ENCODE results near the gene NCAN. TPM values are rescaled to one million over a fixed set of nuclear protein-coding genes. Genes with fewer than 3 reads are reported as not detected.

The NCAN gene
- total RNA-seq, 1 donor from 2014 or later, result not detected

GRCh38 chr19:19193926-19194325, 17.8 kb upstream of the NCAN start:
- H3K27me3 Mint-ChIP-seq, result no peaks in the 10 kb centered on the region
- H3K36me3 Mint-ChIP-seq (ENCODE audit: low read depth), result peaks cover 48% of the 10 kb centered on the region
- ChIA-PET POLR2A (interaction anchor here (0.7 to 4.6 kb wide), 3 partner anchors 9 to 508 kb away, joined by 3 to 69 read pairs (median 5); partner anchors contain the start of genes NR2C2AP and SLC25A42), CTCF (no interaction called here)
- peak overlapping the region; percentile 99 for H3K27ac Mint-ChIP-seq
- ATAC-seq (ENCODE audit: low read depth), result no peak
- no peak for TF ChIP-seq CTCF (IDR thresholded peaks at IDR 0.05)
- no peaks in the 10 kb centered on the region for H3K9me3 Mint-ChIP-seq
- no peak for DNase-seq
- intact Hi-C loops (cut with micrococcal nuclease), result loop anchor here (2.0 to 5.0 kb wide), 2 partner anchors 211 to 672 kb away; partner anchors contain the start of genes ELL and GATAD2A
- peak overlapping the region; percentile 99 for H3K4me3 Mint-ChIP-seq
- H3K4me1 Mint-ChIP-seq, result peaks cover 49% of the 10 kb centered on the region

GRCh38 chr19:19201697-19202630, 9.8 kb upstream of the NCAN start:
- DNase-seq (no peak), ATAC-seq (ENCODE audit: low read depth) (no peak)
- ChIA-PET CTCF (interaction anchor here (1.0 kb wide), 1 partner anchor 288 kb away, joined by 5 read pairs; no protein-coding TSS in a partner anchor), POLR2A (interaction anchor here (0.6 to 3.6 kb wide), 5 partner anchors 9 to 314 kb away, joined by 4 to 69 read pairs (median 5); partner anchors contain the start of genes BORCS8, NDUFA13, RFXANK and TSSK6)
- Mint-ChIP-seq H3K27ac (peak overlapping the region; percentile 86), H3K4me1 (peaks cover 27% of the 10 kb centered on the region), H3K9me3 (no peaks in the 10 kb centered on the region), H3K4me3 (peak overlapping the region; percentile 94), H3K36me3 (ENCODE audit: low read depth) (peaks cover 41% of the 10 kb centered on the region), H3K27me3 (peaks cover 2% of the 10 kb centered on the region)
- intact Hi-C loops (cut with micrococcal nuclease), result no loop called here
- no peak for TF ChIP-seq CTCF (IDR thresholded peaks at IDR 0.05)

GRCh38 chr19:19202707-19203011, 9.1 kb upstream of the NCAN start:
- ChIA-PET POLR2A (interaction anchor here (0.7 to 3.6 kb wide), 8 partner anchors 10 to 313 kb away, joined by 3 to 69 read pairs (median 4); partner anchors contain the start of genes BORCS8, MEF2B, NDUFA13 and RFXANK), CTCF (interaction anchor here (1.4 kb wide), 1 partner anchor 29 kb away, joined by 4 read pairs; no protein-coding TSS in a partner anchor)
- peaks cover 2% of the 10 kb centered on the region for H3K27me3 Mint-ChIP-seq
- no peak for ATAC-seq (ENCODE audit: low read depth)
- peak overlapping the region; percentile 86 for H3K27ac Mint-ChIP-seq
- peaks cover 36% of the 10 kb centered on the region for H3K36me3 Mint-ChIP-seq (ENCODE audit: low read depth)
- H3K9me3 Mint-ChIP-seq, result peaks cover 4% of the 10 kb centered on the region
- H3K4me3 Mint-ChIP-seq, result peak overlapping the region; percentile 94
- intact Hi-C loops (cut with micrococcal nuclease), result loop anchor here (1.0 kb wide), 3 partner anchors 10 to 118 kb away; partner anchors contain the start of genes BORCS8, MAU2, RFXANK and SUGP1
- no peak for DNase-seq
- H3K4me1 Mint-ChIP-seq, result peaks cover 34% of the 10 kb centered on the region
- no peak for TF ChIP-seq CTCF (IDR thresholded peaks at IDR 0.05)

GRCh38 chr19:19203012-19203856, 8.5 kb upstream of the NCAN start, which contains the start of gene NR2C2AP:
TSS of gene NR2C2AP (minus strand) at chr19:19203414. CDS start at chr19:19203060, 354 bp downstream.
- POLR2A ChIA-PET, result interaction anchor here (0.6 to 3.6 kb wide), 11 partner anchors 10 to 465 kb away, joined by 3 to 69 read pairs (median 5); partner anchors contain the start of genes BORCS8, MEF2B, NDUFA13 and RFXANK
- no peak for TF ChIP-seq CTCF (IDR thresholded peaks at IDR 0.05)
- CTCF ChIA-PET, result interaction anchor here (1.4 kb wide), 1 partner anchor 29 kb away, joined by 4 read pairs; no protein-coding TSS in a partner anchor
- peak; percentile 92 for ATAC-seq (ENCODE audit: low read depth)
- H3K4me1 Mint-ChIP-seq, result peaks cover 37% of the 10 kb centered on the region
- H3K27ac Mint-ChIP-seq, result peak within 1 kb of the TSS; percentile 86
- peak; percentile 87 for DNase-seq
- peak within 1 kb of the TSS; percentile 94 for H3K4me3 Mint-ChIP-seq
- intact Hi-C loops (cut with micrococcal nuclease), result loop anchor here (1.0 kb wide), 3 partner anchors 11 to 117 kb away; partner anchors contain the start of genes BORCS8, MAU2, RFXANK and SUGP1
- H3K36me3 Mint-ChIP-seq (ENCODE audit: low read depth), result peaks cover 30% of the 10 kb centered on the region
- H3K27me3 Mint-ChIP-seq, result peaks cover 2% of the 10 kb centered on the region
- peaks cover 6% of the 10 kb centered on the region for H3K9me3 Mint-ChIP-seq
